T-helper 17 cell (primary cell): Measurements from ENCODE around the gene ZNF512B. TPM values are rescaled to one million over a fixed set of nuclear protein-coding genes. Genes with fewer than 3 reads are reported as not detected.
A peak's percentile ranks its signal among the peaks of the same experiment; 100 is the strongest.
"Not testable (repeated sequence)": the region's sequence is repeated elsewhere in the genome, so short reads cannot be mapped to it uniquely, and the experiment has no call there.

Experiments used
- ATAC-seq: fragments of 150-1000 bp; cut with Tn5 transposase; 2 replicates; pipeline ENCODE4 v1.10.0; 2021; ENCODE audit warnings: mild to moderate bottlenecking, moderate library complexity
- DNase-seq, 3 donors: peaks; one replicate each; pipeline versions ENCODE4 v3.0.0 to v3.0.0-alpha.2; 2020 to 2021
- H3K9me3 ChIP-seq: one replicate; pipeline ENCODE4 v1.7.0; 2013; ENCODE audit warnings: low read length, mild to moderate bottlenecking; ENCODE audit not compliant: control insufficient read depth, poor library complexity, severe bottlenecking
- H3K27ac Mint-ChIP-seq: one replicate; pipeline ENCODE4 v1.8.0; 2022; ENCODE audit warnings: mild to moderate bottlenecking, moderate library complexity, mixed read lengths
- H3K27me3 Mint-ChIP-seq: one replicate; pipeline ENCODE4 v1.8.0; 2022; ENCODE audit warnings: mixed read lengths
- H3K36me3 Mint-ChIP-seq: one replicate; pipeline ENCODE4 v1.8.0; 2022; ENCODE audit warnings: low read depth, mixed read lengths
- H3K4me1 Mint-ChIP-seq: one replicate; pipeline ENCODE4 v1.8.0; 2022; ENCODE audit warnings: mild to moderate bottlenecking, mixed read lengths
- H3K4me3 Mint-ChIP-seq: one replicate; pipeline ENCODE4 v1.8.0; 2022; ENCODE audit warnings: mild to moderate bottlenecking, moderate library complexity, mixed read lengths
- total RNA-seq, 4 donors: library from RNA in 2 of 4; stranded (reverse) in 2 of 4; gene quantifications; one replicate each; pipeline ENCODE4 v1.2.3 and lab custom pipeline; 2022 to 2026

The ZNF512B gene
- total RNA-seq, 2 donors from 2014 or later, result 17.9 to 18.8 TPM

DNA sequence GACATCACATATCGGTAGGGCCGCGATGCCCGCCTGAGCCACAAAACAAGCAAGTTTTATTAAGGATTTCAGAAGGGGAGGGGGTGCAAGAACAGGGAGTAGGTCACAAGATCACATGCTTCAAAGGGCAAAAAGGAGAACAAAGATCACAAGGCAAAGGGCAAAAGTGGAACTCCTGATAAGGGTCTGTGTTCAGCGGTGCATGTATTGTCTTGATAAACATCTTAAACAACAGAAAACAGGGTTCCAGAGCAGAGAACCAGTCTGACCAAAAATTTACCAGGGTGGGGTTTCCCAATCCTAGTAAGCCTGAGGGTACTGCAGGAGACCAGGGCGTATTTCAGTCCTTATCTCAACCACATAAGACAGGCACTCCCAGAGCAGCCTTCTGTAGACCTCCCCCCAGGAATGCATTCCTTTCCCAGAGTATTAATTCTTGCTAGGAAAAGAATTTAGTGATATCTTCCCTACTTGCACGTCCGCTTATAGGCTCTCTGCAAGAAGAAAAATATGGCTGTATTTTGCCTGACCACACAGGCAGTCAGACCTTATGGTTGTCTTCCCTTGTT, 53.3 kb downstream of the ZNF512B start:
- not testable (repeated sequence) for H3K36me3 Mint-ChIP-seq, H3K27ac Mint-ChIP-seq, ATAC-seq, H3K4me1 Mint-ChIP-seq, H3K27me3 Mint-ChIP-seq, H3K9me3 ChIP-seq, DNase-seq, H3K4me3 Mint-ChIP-seq

DNA sequence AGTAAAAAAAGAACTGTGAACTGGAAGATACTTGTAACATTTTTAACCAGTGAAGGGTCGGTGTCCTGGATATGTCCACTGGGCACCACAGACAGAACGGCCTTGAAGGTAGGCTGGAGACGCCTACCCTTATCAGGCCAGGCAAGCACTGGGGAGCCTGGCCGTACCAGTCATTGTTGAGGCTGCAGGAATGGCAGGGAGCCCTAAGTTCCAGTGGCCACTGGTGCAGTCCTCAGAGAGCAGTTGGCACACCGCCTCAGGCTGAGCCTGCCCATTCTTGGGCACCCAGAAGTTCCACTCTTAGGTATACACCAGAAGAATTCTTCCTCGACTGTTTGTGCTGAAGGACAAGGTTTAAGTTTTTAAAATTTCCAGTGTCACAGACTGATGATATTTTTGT, 54.3 kb downstream of the ZNF512B start:
- H3K36me3 Mint-ChIP-seq, result peaks cover 2% of the 10 kb centered on the region
- peaks cover 14% of the 10 kb centered on the region for H3K4me1 Mint-ChIP-seq
- H3K4me3 Mint-ChIP-seq, result no peak overlapping the region
- H3K27me3 Mint-ChIP-seq, result no peaks in the 10 kb centered on the region
- H3K9me3 ChIP-seq, result no peaks in the 10 kb centered on the region
- DNase-seq (no peak), ATAC-seq (no peak)
- H3K27ac Mint-ChIP-seq, result no peak overlapping the region

DNA sequence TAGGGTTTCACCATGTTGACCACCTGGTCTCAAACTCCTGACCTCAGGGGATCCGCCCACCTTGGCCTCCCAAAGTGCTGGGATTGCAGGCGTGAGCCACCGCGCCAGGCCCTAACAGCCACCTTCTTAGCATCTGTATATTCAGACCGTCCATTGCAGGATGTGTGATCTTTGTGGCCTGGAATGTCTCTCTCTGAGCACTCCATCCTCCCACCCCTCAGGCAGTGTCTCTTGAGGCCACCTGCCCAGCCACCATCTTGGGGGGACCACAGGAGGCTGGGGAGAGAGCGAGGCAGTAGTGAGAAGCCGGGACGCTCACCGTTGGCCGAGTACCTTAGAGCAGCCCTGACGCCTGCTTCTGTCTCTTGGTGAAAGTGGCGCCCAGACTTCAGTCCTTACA, 56.0 kb downstream of the ZNF512B start:
- H3K27me3 Mint-ChIP-seq, result no peaks in the 10 kb centered on the region
- H3K9me3 ChIP-seq, result no peaks in the 10 kb centered on the region
- no peak overlapping the region for H3K4me3 Mint-ChIP-seq
- no peak for DNase-seq
- H3K4me1 Mint-ChIP-seq, result peaks cover 22% of the 10 kb centered on the region
- H3K27ac Mint-ChIP-seq, result peak overlapping the region; percentile 69
- no peak for ATAC-seq
- peaks cover 2% of the 10 kb centered on the region for H3K36me3 Mint-ChIP-seq

DNA sequence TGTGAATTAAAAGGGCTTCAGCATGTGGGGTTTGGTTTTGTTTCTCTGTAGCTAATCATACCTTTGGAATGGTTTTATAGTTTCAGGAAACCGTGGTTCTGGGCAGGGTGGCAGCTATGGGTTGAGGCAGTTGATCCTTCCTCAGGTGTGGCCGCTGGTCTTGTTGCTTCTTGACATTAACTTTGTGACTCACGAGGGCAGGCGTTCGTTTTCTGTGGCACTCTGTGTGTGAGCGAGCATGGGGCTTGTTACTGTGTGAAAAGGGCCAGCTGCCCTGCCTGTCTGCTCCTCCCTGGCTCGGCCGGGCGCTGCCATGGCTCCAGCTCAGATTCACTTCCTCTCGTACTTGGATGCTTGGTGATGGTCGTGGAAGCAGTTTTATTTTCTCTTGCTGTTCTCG, 58.6 kb downstream of the ZNF512B start:
- DNase-seq (no peak), ATAC-seq (no peak)
- H3K4me1 Mint-ChIP-seq, result peaks cover 27% of the 10 kb centered on the region
- no peak overlapping the region for H3K4me3 Mint-ChIP-seq
- peak overlapping the region; percentile 51 for H3K27ac Mint-ChIP-seq
- H3K36me3 Mint-ChIP-seq, result peaks cover 2% of the 10 kb centered on the region
- no peaks in the 10 kb centered on the region for H3K27me3 Mint-ChIP-seq
- H3K9me3 ChIP-seq, result no peaks in the 10 kb centered on the region

DNA sequence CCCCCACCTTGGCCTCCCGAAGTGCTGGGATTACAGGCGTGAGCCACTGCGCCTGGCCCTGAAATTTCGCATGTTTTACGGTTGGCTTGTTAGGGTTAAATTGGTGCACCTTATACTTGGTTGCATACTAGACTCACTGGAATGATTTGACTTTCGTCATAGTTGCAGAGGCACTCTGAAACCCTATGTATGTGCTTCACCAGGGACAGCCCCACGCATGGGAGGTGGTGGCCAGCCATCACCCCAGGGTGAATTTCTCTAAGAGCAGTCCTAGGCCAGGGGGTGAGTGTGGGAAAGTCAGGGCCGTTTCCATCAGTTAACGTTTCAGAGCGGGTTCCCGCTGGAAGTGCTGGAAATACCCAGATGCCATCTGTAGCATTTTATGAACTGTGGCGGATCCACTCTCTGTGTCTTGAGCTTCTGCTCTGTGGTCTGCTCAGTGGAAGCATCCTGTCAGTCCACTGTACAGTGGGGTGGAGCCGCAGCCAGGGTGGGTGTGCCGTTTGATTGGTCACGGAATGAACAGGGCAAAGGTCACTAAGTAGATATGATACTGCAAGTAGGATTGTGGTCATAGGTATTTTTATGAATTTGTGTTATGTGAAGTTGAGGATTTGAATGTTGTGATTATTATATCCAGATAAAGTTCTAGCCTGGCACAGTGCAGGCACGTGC, 61.6 kb downstream of the ZNF512B start:
- ATAC-seq (no peak), DNase-seq (no peak)
- Mint-ChIP-seq H3K36me3 (peaks cover 2% of the 10 kb centered on the region), H3K27me3 (no peaks in the 10 kb centered on the region), H3K4me1 (peaks cover 39% of the 10 kb centered on the region), H3K4me3 (no peak overlapping the region), H3K27ac (no peak overlapping the region)
- no peaks in the 10 kb centered on the region for H3K9me3 ChIP-seq

Other genes with a start within 250 kb of the ZNF512B start
- gene LIME1, start 233.3 kb downstream of the ZNF512B start, total RNA-seq, result 100 to 1,000 TPM; 156 to 179 TPM
- 100 to 1,000 TPM in 1 of 2 donors, 10 to 100 TPM in 1; 98.1 to 103 TPM for gene SLC2A4RG, start 230.2 kb downstream of the ZNF512B start, total RNA-seq
- under 1 TPM; 0.21 to 0.72 TPM for gene ZBTB46, start 138.7 kb downstream of the ZNF512B start, total RNA-seq
- gene ABHD16B, start 108.4 kb downstream of the ZNF512B start, total RNA-seq, result not detected
- gene TPD52L2, start 104.7 kb downstream of the ZNF512B start, total RNA-seq, result 10 to 100 TPM; 26.9 to 29.9 TPM
- gene DNAJC5, start 74.8 kb downstream of the ZNF512B start, total RNA-seq, result 10 to 100 TPM; 35.7 to 39.0 TPM
- gene UCKL1, start 13.5 kb downstream of the ZNF512B start, total RNA-seq, result 10 to 100 TPM; 41.6 to 42.5 TPM
- 10 to 100 TPM; 17.2 to 20.2 TPM for gene SAMD10, start 9.7 kb upstream of the ZNF512B start, total RNA-seq
- gene PRPF6, start 11.2 kb upstream of the ZNF512B start, total RNA-seq, result 10 to 100 TPM; 63.8 to 64.9 TPM
- gene C20orf204, start 66.3 kb upstream of the ZNF512B start, total RNA-seq, result 10 to 100 TPM in 1 of 2 donors, 1 to 10 TPM in 1; 7.8 to 10.4 TPM
- not detected for gene SOX18, start 79.7 kb upstream of the ZNF512B start, total RNA-seq
- gene TCEA2, start 93.3 kb upstream of the ZNF512B start, total RNA-seq, result 10 to 100 TPM; 20.0 to 21.0 TPM
- 10 to 100 TPM; 42.8 to 50.9 TPM for gene RGS19, start 109.6 kb upstream of the ZNF512B start, total RNA-seq
- gene OPRL1, start 110.2 kb upstream of the ZNF512B start, total RNA-seq, result 1 to 10 TPM; 1.4 to 2.7 TPM
- gene LKAAEAR1, start 114.5 kb upstream of the ZNF512B start, total RNA-seq, result not detected
- gene NPBWR2, start 137.6 kb upstream of the ZNF512B start, total RNA-seq, result not detected
- gene MYT1, start 194.5 kb upstream of the ZNF512B start, total RNA-seq, result not detected